K562 (cell line): ENCODE data around the gene LRRC38. TPM values are rescaled to one million over a fixed set of nuclear protein-coding genes. Genes with fewer than 3 reads are reported as not detected.

ENCODE experiments used
- ATAC-seq: fragments of 200-7000 bp; cut with Tn5 transposase; 3 replicates; pipeline ENCODE4 v1.9.1; 2020; ENCODE audit warnings: moderate library complexity
- Bru-seq: library from RNA; stranded (reverse); fragments of 400-500 nt; gene quantifications from one replicate; lab custom pipeline; 2021; lab: Mats Ljungman, UMichigan
- BruChase-seq, 2 experiments: library from RNA; stranded (reverse); fragments of 400-500 nt; gene quantifications; one replicate each; lab custom pipeline; 2021; lab: Mats Ljungman, UMichigan
- BruUV-seq: library from RNA; stranded (reverse); fragments of 400-500 nt; replicated peaks from 2 replicates; lab custom pipeline; 2021; lab: Mats Ljungman, UMichigan
- CTCF ChIA-PET: fragments of 300-600 bp; formaldehyde crosslinking; extraction: SDS; loops from one replicate; lab custom pipeline; 2021; ENCODE audit warnings: low intra/inter-chr PET ratio; lab: Yijun Ruan, JAX
- POLR2A ChIA-PET: fragments of 300-600, 350-650 bp; sonication (Branson Sonifier 250); formaldehyde crosslinking; extraction: SDS; loops from one replicate; lab custom pipeline; 2021; ENCODE audit warnings: antibody characterized with exemption, inconsistent platforms; lab: Yijun Ruan, JAX
- DNase-seq, 4 experiments: peaks; one replicate each; pipeline versions ENCODE4 v3.0.0 to v3.0.0-alpha.2; 2011 to 2018; ENCODE audit warnings: low spot score in 3 of 4, mixed read lengths in 3 of 4; ENCODE audit errors: extremely low read depth in 1 of 4
- FAIRE-seq: peaks from 2 replicates; lab custom pipeline; 2011; peaks lifted over from hg19 to GRCh38; lab: Jason Lieb, UNC
- H2AFZ ChIP-seq: 2 replicates; pipeline ENCODE4 v1.6.0; 2011; ENCODE audit warnings: low read depth, low read length, control low read depth, inconsistent platforms
- H3K27ac ChIP-seq: fragments of 200-600 bp; 3 replicates; pipeline ENCODE4 v1.8.0; 2011; ENCODE audit warnings: low read depth, mild to moderate bottlenecking, control low read depth, inconsistent platforms, low read length, moderate library complexity, mixed read lengths; ENCODE audit errors: extremely low read depth
- H3K27me3 ChIP-seq, 2 experiments: fragments of 300-600 bp in 1 of 2; 2 replicates in 1 of 2; 3 replicates in 1 of 2; pipeline versions ENCODE4 v1.6.0 to v1.8.0; 2011; ENCODE audit warnings: inconsistent platforms in 2 of 2, low read length in 2 of 2, mild to moderate bottlenecking in 1 of 2, mixed read lengths in 1 of 2, moderate library complexity in 1 of 2; ENCODE audit not compliant: control insufficient read depth in 2 of 2, insufficient read depth in 2 of 2
- H3K36me3 ChIP-seq: fragments of 300-600 bp; 3 replicates; pipeline ENCODE4 v1.8.0; 2011; ENCODE audit warnings: mild to moderate bottlenecking, low read length, inconsistent platforms; ENCODE audit not compliant: control insufficient read depth, insufficient read depth
- H3K4me1 ChIP-seq, 2 experiments: fragments of 200-600 bp in 1 of 2; replicated peaks in 1 of 2; 2 replicates in 1 of 2; 3 replicates in 1 of 2; pipeline versions ENCODE4 v1.5.1 to v1.8.0; 2011; ENCODE audit warnings: inconsistent platforms in 2 of 2, low read length in 2 of 2, mild to moderate bottlenecking in 1 of 2, mixed read lengths in 1 of 2, moderate library complexity in 1 of 2; ENCODE audit not compliant: control insufficient read depth in 2 of 2, insufficient read depth in 2 of 2
- H3K4me2 ChIP-seq: 2 replicates; pipeline ENCODE4 v1.6.1; 2011; ENCODE audit warnings: low read length, control low read depth, inconsistent platforms, mixed read lengths; ENCODE audit not compliant: insufficient read depth
- H3K4me3 ChIP-seq: fragments of 200-600 bp; sonication (generic), shearing (Covaris generic); 2 replicates; pipeline ENCODE4 v1.5.1; 2016; ENCODE audit warnings: control low read depth, inconsistent platforms
- H3K79me2 ChIP-seq: fragments of 200-600 bp; 3 replicates; pipeline ENCODE4 v1.8.0; 2011; ENCODE audit warnings: low read length, inconsistent platforms; ENCODE audit not compliant: control insufficient read depth, insufficient read depth
- H3K9ac ChIP-seq, 2 experiments: 2 replicates each; pipeline versions ENCODE4 v1.6.0 to v1.6.1; 2011; ENCODE audit warnings: low read depth in 2 of 2, low read length in 2 of 2, control low read depth in 1 of 2, inconsistent platforms in 1 of 2, mild to moderate bottlenecking in 1 of 2, mixed read lengths in 1 of 2; ENCODE audit not compliant: insufficient read depth in 1 of 2
- H3K9me1 ChIP-seq: one replicate; pipeline ENCODE4 v1.6.0; 2011; ENCODE audit warnings: inconsistent platforms, mild to moderate bottlenecking, low read length, moderate library complexity; ENCODE audit not compliant: control insufficient read depth, insufficient read depth
- H3K9me3 ChIP-seq: replicated peaks from 2 replicates; pipeline ENCODE4 v1.5.1; 2011; ENCODE audit warnings: low read depth, low read length, inconsistent platforms; ENCODE audit not compliant: control insufficient read depth, insufficient read depth
- H4K20me1 ChIP-seq: replicated peaks from 2 replicates; pipeline ENCODE4 v1.6.1; 2011; ENCODE audit warnings: low read length, inconsistent platforms, mixed read lengths; ENCODE audit not compliant: control insufficient read depth, insufficient read depth
- DDX20 ChIP-seq: fragments of 450-650 bp; IDR thresholded peaks from 2 replicates; pipeline ENCODE4 v1.6.1; 2016; ENCODE audit warnings: missing genetic modification characterization, low read depth, mild to moderate bottlenecking, missing compliant biosample characterization, moderate library complexity
- ERF ChIP-seq: fragments of 450-650 bp; formaldehyde crosslinking; IDR thresholded peaks from 2 replicates; pipeline ENCODE4 v1.4.0; 2020; ENCODE audit warnings: mild to moderate bottlenecking, mixed read lengths
- MCM2 ChIP-seq: fragments of 450-650 bp; IDR thresholded peaks from 2 replicates; pipeline ENCODE4 v1.6.1; 2017; ENCODE audit warnings: low read depth, mild to moderate bottlenecking
- MXI1 ChIP-seq: IDR thresholded peaks from 2 replicates; pipeline ENCODE4 v1.6.1; 2011; ENCODE audit warnings: low read depth, mild to moderate bottlenecking, improper control_type of control experiment, low read length
- TFAM ChIP-seq: fragments of 250-450 bp; sonication (Bioruptor Pico); conservative IDR thresholded peaks from 2 replicates; pipeline ENCODE4 v1.5.0; 2021; ENCODE audit warnings: mild to moderate bottlenecking, moderate library complexity
- TSC22D4 ChIP-seq: fragments of 450-650 bp; IDR thresholded peaks from 2 replicates; pipeline ENCODE4 v1.6.1; 2016; ENCODE audit warnings: missing genetic modification characterization, missing biosample characterization, control low read depth
- ZMIZ1 ChIP-seq, 2 experiments: fragments of 150-350 bp in 1 of 2; IDR thresholded peaks; 2 replicates each; pipeline ENCODE4 v1.6.1; 2012 to 2016; ENCODE audit warnings: low read depth in 2 of 2, low read length in 2 of 2, mild to moderate bottlenecking in 1 of 2, moderate library complexity in 1 of 2
- ZNF165 ChIP-seq: fragments of 250-450 bp; sonication (Bioruptor Pico); IDR thresholded peaks from 2 replicates; pipeline ENCODE4 v1.4.0; 2020; ENCODE audit warnings: borderline replicate concordance
- ZNF239 ChIP-seq: fragments of 250-450 bp; sonication (Bioruptor Pico); IDR thresholded peaks from 2 replicates; pipeline ENCODE4 v1.4.0; 2020; ENCODE audit warnings: mild to moderate bottlenecking
- WGBS: fragments of 100-300 bp; shearing (Covaris generic); methylation state at CpG from one replicate; pipeline ENCODE4 v1.1.6; 2016; ENCODE audit warnings: low coverage, mixed read lengths; ENCODE audit not compliant: insufficient coverage; ENCODE audit errors: missing lambda C conversion rate; 5-methylcytosine and 5-hydroxymethylcytosine counted together
- in situ Hi-C: fragments of 300-500 bp; cut with MboI; formaldehyde crosslinking; loops from 4 replicates; pipeline ENCODE4 v1.15.0; 2018; ENCODE audit warnings: inconsistent platforms, mixed read lengths
- intact Hi-C: fragments of 100-400 bp; cut with micrococcal nuclease; formaldehyde crosslinking; loops from 2 replicates; pipeline ENCODE4 v1.14.2; 2022
- long read RNA-seq, 3 experiments: library from polyadenylated mRNA in 2 of 3; library from RNA in 1 of 3; unstranded in 2 of 3; stranded (forward) in 1 of 3; transcript quantifications; one replicate each; pipeline ENCODE4 v2.0.0, GENCODE V29; 2019 to 2022
- polyA minus RNA-seq, 3 experiments: library from RNA; depleted of rRNA, polyadenylated mRNA; stranded (reverse); fragments of >200 nt; gene quantifications; 2 replicates each; pipeline ENCODE4 v1.2.3, GENCODE V29; 2011
- polyA plus RNA-seq, 8 experiments: library from polyadenylated mRNA; depleted of rRNA in 4 of 8; stranded (reverse) in 5 of 8; unstranded in 3 of 8; fragments of >200 nt; fragmentation: Nextera tagmentation in 2 of 8; fragmentation: Illumina TruSeq in 1 of 8; extraction: Ambion mirVana in 2 of 8; extraction: Trizol in 1 of 8; gene quantifications; 2 replicates each; pipeline versions ENCODE4 v1.2.1 to v1.2.3, GENCODE V29; 2011 to 2014; ENCODE audit warnings: inconsistent platforms in 1 of 8, missing spikeins in 1 of 8
- total RNA-seq, 7 experiments: library from RNA; depleted of rRNA in 6 of 7; stranded (reverse); fragments of >200 nt in 6 of 7; fragmentation: Illumina TruSeq in 2 of 7; extraction: Trizol in 2 of 7; gene quantifications; 2 replicates each; pipeline versions ENCODE4 v1.2.1 to v1.2.3, GENCODE V29; 2011 to 2021; ENCODE audit warnings: low replicate concordance in 1 of 7

Gene LRRC38
- not detected in 2 replicates for total RNA-seq (2011; cell fraction: chromatin; rRNA removed; ENCODE audit: low replicate concordance)
- total RNA-seq (2011; cell fraction: nucleolus; rRNA removed) = not detected in 2 replicates
- total RNA-seq (2011; cell fraction: nucleoplasm; rRNA removed) = not detected in 2 replicates
- total RNA-seq (2014; rRNA removed) (not detected in 2 replicates), total RNA-seq (2014; rRNA removed; fragmentation: Illumina TruSeq; extraction: Trizol) (not detected in 2 replicates), total RNA-seq (2015; rRNA removed; fragmentation: Illumina TruSeq; extraction: Trizol) (not detected in 2 replicates), total RNA-seq (2021) (not detected in 2 replicates), polyA plus RNA-seq (2011; rRNA removed) (not detected in 2 replicates), polyA plus RNA-seq (2014; fragmentation: Illumina TruSeq; extraction: Trizol) (not detected in 2 replicates), polyA plus RNA-seq (2014; fragmentation: Nextera tagmentation; extraction: Ambion mirVana) (not detected), polyA plus RNA-seq (2014; rRNA removed) (not detected in 2 replicates), polyA minus RNA-seq (2011; rRNA and poly(A)+ RNA removed) (not detected in 2 replicates), Bru-seq, nascent RNA (not detected), BruChase-seq, experiment 1, labeled RNA remaining after a 2-hour chase (percentile 3 among the genes with signal in this experiment), BruChase-seq, experiment 2, labeled RNA remaining after a 6-hour chase (not detected)
- polyA plus RNA-seq (2011; cell fraction: cytosol; rRNA removed) = not detected in 2 replicates
- not detected in 2 replicates for polyA plus RNA-seq (2011; cell fraction: nucleus; rRNA removed)
- not detected in 2 replicates for polyA plus RNA-seq (2012)
- polyA minus RNA-seq (2011; cell fraction: cytosol; rRNA and poly(A)+ RNA removed) = not detected in 2 replicates
- polyA minus RNA-seq (2011; cell fraction: nucleus; rRNA and poly(A)+ RNA removed) = not detected in 2 replicates
- long read RNA-seq, experiment 1 = 0 reads
- long read RNA-seq, experiment 2 = 0 reads
- long read RNA-seq, experiment 3 = 0 reads

DNA sequence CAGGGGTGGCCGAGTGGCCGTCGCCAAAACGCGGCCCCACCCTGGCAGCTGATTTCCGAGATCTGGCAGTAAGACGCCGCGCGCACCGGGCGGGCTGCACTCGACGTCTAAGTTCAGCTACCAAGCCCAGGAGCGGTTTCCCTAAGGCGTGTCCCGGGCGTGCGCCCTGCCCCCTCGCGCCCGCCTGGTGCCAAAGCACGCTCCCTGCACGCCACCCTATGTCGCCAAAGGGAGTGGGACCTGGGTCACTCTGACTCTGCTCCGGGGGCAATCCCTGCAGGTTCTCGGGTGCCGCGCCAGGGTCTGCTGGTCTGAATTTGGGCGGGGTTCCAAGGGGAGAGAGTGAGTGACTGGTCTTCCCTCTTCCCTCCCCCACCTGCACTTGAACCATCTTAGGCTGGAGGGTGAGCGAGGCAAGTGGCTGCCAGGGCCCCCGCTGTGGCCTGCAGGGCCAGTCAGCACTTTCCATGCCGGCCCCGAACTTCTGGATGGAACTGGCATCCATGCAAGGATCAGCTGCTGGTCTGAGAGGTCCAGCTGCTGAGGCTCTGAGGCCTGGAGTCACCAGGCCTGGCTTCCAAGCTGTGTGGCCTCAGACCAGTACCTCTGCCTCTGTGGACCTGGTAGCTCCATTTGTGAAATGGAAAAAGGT, at the start of gene LRRC38:
TSS of gene LRRC38 (minus strand) at position 109 of the 652 bp plus-strand sequence. CDS start 410 bp downstream, outside the sequence.
- H2AFZ ChIP-seq = no peak within 1 kb of the TSS
- H4K20me1 ChIP-seq = peaks cover 4% of the 10 kb centered on the region
- no peak within 1 kb of the TSS for H3K9ac ChIP-seq
- H3K79me2 ChIP-seq = no peaks in the 10 kb centered on the region
- in situ Hi-C loops = no loop called here
- POLR2A ChIA-PET = interaction anchor here (0.6 kb wide), 1 partner anchor 999 kb away, joined by 3 read pairs; no protein-coding TSS in a partner anchor
- ATAC-seq = peak; percentile 34; the same call in 1 of the 3 replicates
- H3K4me2 ChIP-seq = no peak within 1 kb of the TSS
- FAIRE-seq = no peak
- TF ChIP-seq TFAM (CRISPR knock-in tag) = no peak
- no peak for TF ChIP-seq ERF (CRISPR knock-in tag)
- TF ChIP-seq TSC22D4 (tag) = no peak
- no peak for TF ChIP-seq MXI1
- no peak for TF ChIP-seq ZNF165
- no peak for TF ChIP-seq DDX20 (tag)
- TF ChIP-seq MCM2 = no peak
- no peak for TF ChIP-seq ZMIZ1 (IDR thresholded peaks at IDR 0.05; ENCODE audit: low read depth in 2 of 2, low read length in 2 of 2)
- TF ChIP-seq ZNF239 (CRISPR knock-in tag) = no peak
- 2% methylated on average over 34 of the region's 34 CpGs for WGBS
- intact Hi-C loops = no loop called here
- no TSS peak for BruUV-seq
- H3K4me3 ChIP-seq = no peak within 1 kb of the TSS
- CTCF ChIA-PET = no interaction called here
- no peaks in the 10 kb centered on the region for H3K36me3 ChIP-seq
- peaks cover 2% of the 10 kb centered on the region for H3K9me1 ChIP-seq
- peaks cover 0 to 5% of the 10 kb centered on the region in 2 experiments; a peak in 1 of 5 replicates for H3K4me1 ChIP-seq
- no peaks in the 10 kb centered on the region; the same call in 1 of the 2 replicates for H3K9me3 ChIP-seq
- H3K27me3 ChIP-seq = peaks cover 7 to 68% of the 10 kb centered on the region in 2 experiments
- DNase-seq = no peak
- no peak within 1 kb of the TSS for H3K27ac ChIP-seq
